CD14-positive monocyte (primary cell): ENCODE data around the gene UBE2D3. TPM values are rescaled to one million over a fixed set of nuclear protein-coding genes. Genes with fewer than 3 reads are reported as not detected.
A peak's percentile ranks its signal among the peaks of the same experiment; 100 is the strongest.

ENCODE experiments used
- DNase-seq, 3 donors: peaks; one replicate each; pipeline ENCODE4 v3.0.0-alpha.2; 2011 to 2022
- H2AFZ ChIP-seq: 2 replicates; pipeline ENCODE4 v1.6.0; 2012; ENCODE audit warnings: mild to moderate bottlenecking, low read depth, low read length, inconsistent platforms; ENCODE audit not compliant: insufficient read depth, poor library complexity, severe bottlenecking
- H3K27ac ChIP-seq, 2 donors: 1 replicate in 1 of 2; 2 replicates in 1 of 2; pipeline ENCODE4 v1.5.1; 2012 to 2013; ENCODE audit warnings: low read length in 2 of 2, control low read depth in 1 of 2, inconsistent platforms in 1 of 2, low read depth in 1 of 2, mild to moderate bottlenecking in 1 of 2
- H3K27me3 ChIP-seq, 2 donors: one replicate each; pipeline versions ENCODE4 v1.6.0 to v1.6.1; 2011 to 2013; ENCODE audit warnings: low read length in 2 of 2; ENCODE audit not compliant: control insufficient read depth in 2 of 2, insufficient read depth in 2 of 2
- H3K36me3 ChIP-seq, 2 donors: replicated peaks in 1 of 2; 1 replicate in 1 of 2; 2 replicates in 1 of 2; pipeline versions ENCODE4 v1.5.1 to v1.6.1; 2012 to 2013; ENCODE audit warnings: low read length in 2 of 2, control low read depth in 1 of 2, inconsistent platforms in 1 of 2, mild to moderate bottlenecking in 1 of 2; ENCODE audit not compliant: insufficient read depth in 2 of 2, control insufficient read depth in 1 of 2
- H3K4me1 ChIP-seq, 2 donors: 1 replicate in 1 of 2; 2 replicates in 1 of 2; pipeline versions ENCODE4 v1.5.1 to v1.6.1; 2012 to 2013; ENCODE audit warnings: low read length in 2 of 2, control low read depth in 1 of 2, inconsistent platforms in 1 of 2, mild to moderate bottlenecking in 1 of 2, moderate library complexity in 1 of 2; ENCODE audit not compliant: insufficient read depth in 2 of 2, control insufficient read depth in 1 of 2
- H3K4me2 ChIP-seq: replicated peaks from 2 replicates; pipeline ENCODE3; 2012; ENCODE audit warnings: low read length, moderate library complexity, mild to moderate bottlenecking; ENCODE audit not compliant: poor library complexity, severe bottlenecking; ENCODE audit errors: extremely low read depth
- H3K4me3 ChIP-seq, 3 experiments: fragments of 200-600 bp in 1 of 3; sonication (generic) in 1 of 3; replicated peaks in 1 of 3; 1 replicate in 2 of 3; 2 replicates in 1 of 3; pipeline ENCODE4 v1.5.1; 2011 to 2013; ENCODE audit warnings: low read length in 3 of 3, mild to moderate bottlenecking in 3 of 3, control low read depth in 2 of 3, low read depth in 2 of 3, inconsistent platforms in 1 of 3, moderate library complexity in 1 of 3
- H3K79me2 ChIP-seq: 2 replicates; pipeline ENCODE4 v1.6.0; 2012; ENCODE audit warnings: mild to moderate bottlenecking, control low read depth, inconsistent platforms, low read length, moderate library complexity; ENCODE audit not compliant: insufficient read depth
- H3K9ac ChIP-seq: 2 replicates; pipeline ENCODE4 v1.6.0; 2017; ENCODE audit warnings: low read length, mild to moderate bottlenecking; ENCODE audit not compliant: insufficient read depth, poor library complexity, severe bottlenecking
- H3K9me3 ChIP-seq, 2 donors: replicated peaks in 1 of 2; 1 replicate in 1 of 2; 2 replicates in 1 of 2; pipeline versions ENCODE4 v1.5.1 to v1.6.1; 2012 to 2013; ENCODE audit warnings: low read length in 2 of 2, control low read depth in 1 of 2; ENCODE audit not compliant: control insufficient read depth in 1 of 2, insufficient read depth in 1 of 2
- H4K20me1 ChIP-seq: 2 replicates; pipeline ENCODE4 v1.6.0; 2012; ENCODE audit warnings: mild to moderate bottlenecking, low read length, control low read depth, moderate library complexity; ENCODE audit not compliant: insufficient read depth
- H3K27ac Mint-ChIP-seq, 7 donors: one replicate each; pipeline ENCODE4 v1.8.0; 2020; ENCODE audit warnings: mild to moderate bottlenecking in 7 of 7, mixed read lengths in 7 of 7, moderate library complexity in 6 of 7, inconsistent platforms in 2 of 7
- H3K27me3 Mint-ChIP-seq, 3 donors: one replicate each; pipeline ENCODE4 v1.8.0; 2021 to 2022; ENCODE audit warnings: low read depth in 3 of 3, mild to moderate bottlenecking in 3 of 3, mixed read lengths in 3 of 3, moderate library complexity in 3 of 3, inconsistent platforms in 1 of 3
- H3K36me3 Mint-ChIP-seq, 2 donors: one replicate each; pipeline ENCODE4 v1.8.0; 2020; ENCODE audit warnings: mixed read lengths in 2 of 2, inconsistent platforms in 1 of 2, mild to moderate bottlenecking in 1 of 2
- H3K4me1 Mint-ChIP-seq: one replicate; pipeline ENCODE4 v1.8.0; 2020; ENCODE audit warnings: mild to moderate bottlenecking, mixed read lengths
- H3K4me3 Mint-ChIP-seq, 2 donors: one replicate each; pipeline ENCODE4 v1.8.0; 2020; ENCODE audit warnings: mild to moderate bottlenecking in 2 of 2, mixed read lengths in 2 of 2, moderate library complexity in 1 of 2
- H3K9me3 Mint-ChIP-seq, 7 donors: one replicate each; pipeline ENCODE4 v1.8.0; 2020 to 2022; ENCODE audit warnings: mixed read lengths in 7 of 7, mild to moderate bottlenecking in 6 of 7, moderate library complexity in 6 of 7, inconsistent platforms in 2 of 7
- CTCF ChIP-seq: fragments of 200-600 bp; IDR thresholded peaks from one replicate; pipeline ENCODE4 v1.8.0; 2022; ENCODE audit warnings: antibody characterized with exemption, mild to moderate bottlenecking
- WGBS: methylation state at CpG from one replicate; pipeline ENCODE4 v1.1.5; 2013; ENCODE audit warnings: missing lambda C conversion rate; ENCODE audit not compliant: insufficient coverage; 5-methylcytosine and 5-hydroxymethylcytosine counted together
- intact Hi-C, 2 donors: fragments of 100-400 bp; cut with micrococcal nuclease; formaldehyde crosslinking; loops; one replicate each; pipeline versions ENCODE4 v1.15.0 to v1.15.1; 2023
- polyA plus RNA-seq, 3 donors: library from polyadenylated mRNA; depleted of rRNA in 1 of 3; unstranded in 2 of 3; stranded (reverse) in 1 of 3; fragments of 300-500 nt in 2 of 3; fragments of >200 nt in 1 of 3; fragmentation: Illumina TruSeq in 2 of 3; gene quantifications; 1 replicate in 2 of 3; 2 replicates in 1 of 3; pipeline ENCODE4 v1.2.3, GENCODE V29; 2012 to 2021

Gene UBE2D3
- polyA plus RNA-seq, 3 donors: 340 to 499 (median 457) TPM

GRCh38 chr4:102826105-102826889, 1.1 kb downstream of the UBE2D3 start:
- Mint-ChIP-seq H3K27me3 (no peaks in the 10 kb centered on the region), H3K4me3 (no peak overlapping the region), H3K9me3 (peaks cover 0 to 3% (median 0%) of the 10 kb centered on the region in 7 donors), H3K27ac (no peak overlapping the region), H3K36me3 (peaks cover 3 to 6% of the 10 kb centered on the region in 2 donors), H3K4me1 (peaks cover 38% of the 10 kb centered on the region)
- Histone ChIP-seq H3K4me3 (peak overlapping the region; percentile 98 to 100 (median 99)), H2AFZ (no peak overlapping the region), H3K27me3 (no peaks in the 10 kb centered on the region), H4K20me1 (peaks cover 54% of the 10 kb centered on the region), H3K4me2 (peak overlapping the region; percentile 94), H3K4me1 (peaks cover 36 to 49% of the 10 kb centered on the region in 2 donors), H3K9me3 (no peaks in the 10 kb centered on the region), H3K9ac (peak overlapping the region; percentile 100), H3K36me3 (peaks cover 0 to 16% of the 10 kb centered on the region in 2 donors), H3K79me2 (peaks cover 78% of the 10 kb centered on the region), H3K27ac (peak overlapping the region; percentile 99 to 100)
- no peak for DNase-seq
- intact Hi-C loops: loop anchor here (2.0 to 10.0 kb wide), 5 partner anchors 41 to 323 kb away; partner anchors contain the start of genes CISD2 (in 1 of the 2) and MANBA (in 1 of the 2)
- WGBS: under 1% methylated on average over 37 of the region's 38 CpGs
- no peak for TF ChIP-seq CTCF

GRCh38 chr4:102825261-102826091, 1.9 kb downstream of the UBE2D3 start:
- peak; percentile 72 to 82 (median 75) for DNase-seq

More at GRCh38 chr4:102825261-102826091, 1.9 kb downstream of the UBE2D3 start:
- Histone ChIP-seq H3K27ac (peak overlapping the region; percentile 99 to 100), H3K4me1 (peaks cover 37 to 57% of the 10 kb centered on the region in 2 donors), H3K4me2 (peak overlapping the region; percentile 94), H3K36me3 (peaks cover 1 to 16% of the 10 kb centered on the region in 2 donors), H3K27me3 (no peaks in the 10 kb centered on the region), H3K9ac (peak overlapping the region; percentile 100), H3K4me3 (peak overlapping the region; percentile 98 to 100 (median 99)), H3K9me3 (no peaks in the 10 kb centered on the region), H3K79me2 (peaks cover 85% of the 10 kb centered on the region), H2AFZ (no peak overlapping the region), H4K20me1 (peaks cover 62% of the 10 kb centered on the region)
- H3K27ac Mint-ChIP-seq: no peak overlapping the region
- no peaks in the 10 kb centered on the region for H3K27me3 Mint-ChIP-seq
- WGBS: 0% methylated on average over 10 of the region's 23 CpGs
- H3K9me3 Mint-ChIP-seq: peaks cover 0 to 3% (median 0%) of the 10 kb centered on the region in 7 donors
- H3K36me3 Mint-ChIP-seq: peaks cover 5 to 14% of the 10 kb centered on the region in 2 donors
- intact Hi-C loops: loop anchor here (2.0 to 10.0 kb wide), 5 partner anchors 42 to 323 kb away; partner anchors contain the start of genes CISD2 (in 1 of the 2) and MANBA (in 1 of the 2)
- TF ChIP-seq CTCF: no peak
- H3K4me1 Mint-ChIP-seq: peaks cover 45% of the 10 kb centered on the region
- no peak overlapping the region for H3K4me3 Mint-ChIP-seq
